ENCODE data around the gene PEPD. TPM values are rescaled to one million over a fixed set of nuclear protein-coding genes. Genes with fewer than 3 reads are reported as not detected.

The PEPD gene
- total and polyA plus RNA-seq, 4 donors: 48.2 to 186 (median 55.5) TPM

DNA sequence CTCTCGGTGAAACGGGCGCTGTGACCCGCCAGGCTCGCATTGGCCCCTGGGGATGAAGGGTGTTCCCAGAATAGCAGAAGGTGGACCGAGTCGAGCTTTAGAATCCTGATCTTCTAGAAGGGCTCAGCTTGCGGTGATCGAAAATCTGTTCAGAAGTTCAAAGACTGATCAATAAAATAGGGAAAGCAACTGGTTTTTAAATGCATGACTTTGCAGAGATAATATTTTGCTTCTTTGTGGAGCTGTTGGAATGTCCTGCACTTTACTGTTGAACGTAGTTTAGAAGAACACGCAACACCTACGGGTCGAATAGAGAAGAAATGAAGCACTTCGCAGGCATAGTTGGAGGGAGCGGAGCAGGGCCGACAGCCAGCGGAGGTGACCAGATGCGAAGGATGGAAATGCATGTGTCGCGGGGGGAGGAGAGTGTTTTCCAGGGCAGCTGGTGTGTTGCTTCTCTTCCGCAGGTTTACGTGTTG lies 147.3 kb downstream of the PEPD start:
- Histone ChIP-seq H3K27me3 (ENCODE audit: control insufficient read depth in 1 of 2, insufficient read depth in 2 of 2, low read length in 1 of 2) (no peaks in the 10 kb centered on the region), H3K27ac (ENCODE audit: low read depth in 1 of 2, low read length in 2 of 2) (peak overlapping the region; percentile 23 to 62), H3K36me3 (ENCODE audit: control insufficient read depth in 1 of 2, insufficient read depth in 2 of 2, low read length in 1 of 2) (peaks cover 0 to under 1% of the 10 kb centered on the region in 2 donors), H3K9me3 (ENCODE audit: control insufficient read depth, low read length) (no peaks in the 10 kb centered on the region), H3K4me3 (ENCODE audit: low read length in 2 of 2) (peak overlapping the region; percentile 65 to 87), H3K4me1 (ENCODE audit: control insufficient read depth in 1 of 2, insufficient read depth in 2 of 2, low read length in 2 of 2) (peaks cover 0 to 7% of the 10 kb centered on the region in 2 donors)
- DNase-seq (no peak), ATAC-seq (ENCODE audit: low FRiP score) (no peak)
- intact Hi-C loops (cut with DNase I): loop anchor here in 1 of 2 donors (5.0 to 10.0 kb wide), 2 partner anchors 197 to 1891 kb away; partner anchors contain the start of gene USF2
- 1 to 2% methylated on average over 22 of the region's 22 CpGs for WGBS, 2 donors

GRCh38 chr19:33373453-33374235 lies 147.9 kb downstream of the PEPD start, which contains the start of gene CEBPG:
Gene CEBPG (plus strand): TSS chr19:33373709. CDS start chr19:33379240, 5,531 bp downstream.
- H3K9me3 ChIP-seq (ENCODE audit: control insufficient read depth, low read length): no peaks in the 10 kb centered on the region
- intact Hi-C loops (cut with DNase I): loop anchor here in 1 of 2 donors (1.0 to 10.0 kb wide), 3 partner anchors 70 to 1891 kb away; partner anchors contain the start of gene USF2
- peaks cover 0 to 7% of the 10 kb centered on the region in 2 donors for H3K4me1 ChIP-seq (ENCODE audit: control insufficient read depth in 1 of 2, insufficient read depth in 2 of 2, low read length in 2 of 2)
- DNase-seq: peak; percentile 95 to 97
- H3K36me3 ChIP-seq (ENCODE audit: control insufficient read depth in 1 of 2, insufficient read depth in 2 of 2, low read length in 1 of 2): no peaks in the 10 kb centered on the region
- H3K27me3 ChIP-seq (ENCODE audit: control insufficient read depth in 1 of 2, insufficient read depth in 2 of 2, low read length in 1 of 2): no peaks in the 10 kb centered on the region
- peak within 1 kb of the TSS; percentile 62 to 83 for H3K27ac ChIP-seq (ENCODE audit: low read depth in 1 of 2, low read length in 2 of 2)
- ATAC-seq (ENCODE audit: low FRiP score): peak; percentile 99
- 0% methylated on average over 90 to 118 of the region's 118 CpGs for WGBS, 2 donors
- H3K4me3 ChIP-seq (ENCODE audit: low read length in 2 of 2): peak within 1 kb of the TSS; percentile 65 to 87

DNA sequence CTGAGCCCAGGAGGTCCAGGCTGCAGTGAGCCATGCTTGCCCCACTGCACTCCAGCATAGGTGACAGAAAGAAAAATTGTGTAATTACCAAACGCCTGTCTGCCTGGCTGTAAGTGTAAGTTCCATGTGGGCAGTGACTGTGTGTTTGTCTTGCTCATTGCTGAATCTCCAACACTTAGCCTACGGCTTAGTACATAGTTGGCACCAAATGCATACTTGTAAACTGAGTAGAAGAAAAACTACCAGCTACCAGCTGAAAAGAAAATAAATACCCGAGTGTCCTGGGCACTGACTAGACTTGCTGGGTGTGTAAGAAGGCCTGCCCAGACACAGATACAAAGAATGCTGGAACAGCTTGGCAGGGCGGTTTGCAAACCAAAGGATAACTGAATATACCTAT lies 150.8 kb downstream of the PEPD start:
- no peak for ATAC-seq (ENCODE audit: low FRiP score)

GRCh38 chr19:33368074-33368864 lies 153.3 kb downstream of the PEPD start:
- Histone ChIP-seq H3K9me3 (ENCODE audit: control insufficient read depth, low read length) (no peaks in the 10 kb centered on the region), H3K4me3 (ENCODE audit: low read length in 2 of 2) (no peak overlapping the region), H3K27me3 (ENCODE audit: control insufficient read depth in 1 of 2, insufficient read depth in 2 of 2, low read length in 1 of 2) (no peaks in the 10 kb centered on the region), H3K4me1 (ENCODE audit: control insufficient read depth in 1 of 2, insufficient read depth in 2 of 2, low read length in 2 of 2) (no peaks in the 10 kb centered on the region), H3K36me3 (ENCODE audit: control insufficient read depth in 1 of 2, insufficient read depth in 2 of 2, low read length in 1 of 2) (no peaks in the 10 kb centered on the region), H3K27ac (ENCODE audit: low read depth in 1 of 2, low read length in 2 of 2) (no peak overlapping the region)
- ATAC-seq (ENCODE audit: low FRiP score): no peak
- DNase-seq: no peak
- intact Hi-C loops (cut with DNase I): no loop called here
- 63 to 65% methylated on average over 5 of the region's 5 CpGs for WGBS, 2 donors

More for the DNA sequence above, 150.8 kb downstream of the PEPD start:
- Histone ChIP-seq H3K4me3 (ENCODE audit: low read length in 2 of 2) (no peak overlapping the region), H3K4me1 (ENCODE audit: control insufficient read depth in 1 of 2, insufficient read depth in 2 of 2, low read length in 2 of 2) (peaks cover 0 to 7% of the 10 kb centered on the region in 2 donors), H3K36me3 (ENCODE audit: control insufficient read depth in 1 of 2, insufficient read depth in 2 of 2, low read length in 1 of 2) (no peaks in the 10 kb centered on the region), H3K9me3 (ENCODE audit: control insufficient read depth, low read length) (no peaks in the 10 kb centered on the region), H3K27me3 (ENCODE audit: control insufficient read depth in 1 of 2, insufficient read depth in 2 of 2, low read length in 1 of 2) (no peaks in the 10 kb centered on the region), H3K27ac (ENCODE audit: low read depth in 1 of 2, low read length in 2 of 2) (no peak overlapping the region)
- 79 to 85% methylated on average over 4 of the region's 4 CpGs for WGBS, 2 donors
- intact Hi-C loops (cut with DNase I): loop anchor here in 1 of 2 donors (5.0 to 10.0 kb wide), 2 partner anchors 193 to 1894 kb away; partner anchors contain the start of gene USF2
- DNase-seq: no peak

DNA sequence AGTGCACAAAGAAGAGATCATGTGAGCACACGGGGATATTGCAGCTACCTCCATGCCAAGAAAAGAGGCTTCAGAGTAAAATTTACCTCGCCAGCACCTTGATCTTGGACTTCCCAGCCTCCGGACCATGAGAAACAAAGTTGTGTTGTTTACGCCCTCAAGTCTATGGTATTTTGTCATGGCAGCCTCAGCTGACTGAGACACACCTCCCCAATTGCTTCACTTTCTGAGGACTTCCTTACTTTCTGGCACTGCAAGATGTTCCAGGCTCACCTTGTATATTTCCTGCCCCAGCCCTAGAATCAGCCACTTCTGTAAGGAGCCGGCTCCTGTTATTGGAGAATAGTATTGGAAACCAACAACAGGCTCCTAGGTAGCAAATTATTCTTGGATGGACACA lies 154.7 kb downstream of the PEPD start:
- WGBS, 2 donors: 68 to 81% methylated on average over 5 of the region's 5 CpGs
- Histone ChIP-seq H3K4me3 (ENCODE audit: low read length in 2 of 2) (no peak overlapping the region), H3K27me3 (ENCODE audit: control insufficient read depth in 1 of 2, insufficient read depth in 2 of 2, low read length in 1 of 2) (no peaks in the 10 kb centered on the region), H3K27ac (ENCODE audit: low read depth in 1 of 2, low read length in 2 of 2) (no peak overlapping the region), H3K4me1 (ENCODE audit: control insufficient read depth in 1 of 2, insufficient read depth in 2 of 2, low read length in 2 of 2) (no peaks in the 10 kb centered on the region), H3K36me3 (ENCODE audit: control insufficient read depth in 1 of 2, insufficient read depth in 2 of 2, low read length in 1 of 2) (no peaks in the 10 kb centered on the region), H3K9me3 (ENCODE audit: control insufficient read depth, low read length) (no peaks in the 10 kb centered on the region)
- intact Hi-C loops (cut with DNase I): no loop called here
- DNase-seq: no peak
- no peak for ATAC-seq (ENCODE audit: low FRiP score)

DNA sequence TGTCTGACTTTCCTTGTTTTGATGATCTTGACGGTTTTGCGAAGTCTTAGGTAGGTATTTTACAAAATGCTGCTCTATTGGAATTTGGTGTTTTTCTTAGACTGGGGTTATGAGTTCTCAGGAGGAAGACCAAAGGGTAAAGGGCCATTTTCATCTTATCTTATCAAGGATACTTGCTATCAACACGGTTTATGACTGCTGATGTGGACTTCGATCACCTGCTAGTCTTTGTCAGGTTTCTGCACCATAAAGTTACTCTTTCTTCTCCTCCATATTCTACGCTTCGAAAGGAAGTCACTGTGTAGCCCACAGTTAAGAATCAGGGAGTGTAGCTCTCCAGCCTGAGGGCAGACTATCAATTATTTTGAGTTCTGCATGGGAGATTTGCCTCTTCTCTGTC lies 155.5 kb downstream of the PEPD start:
- Histone ChIP-seq H3K36me3 (ENCODE audit: control insufficient read depth in 1 of 2, insufficient read depth in 2 of 2, low read length in 1 of 2) (no peaks in the 10 kb centered on the region), H3K9me3 (ENCODE audit: control insufficient read depth, low read length) (no peaks in the 10 kb centered on the region), H3K27ac (ENCODE audit: low read depth in 1 of 2, low read length in 2 of 2) (no peak overlapping the region), H3K4me1 (ENCODE audit: control insufficient read depth in 1 of 2, insufficient read depth in 2 of 2, low read length in 2 of 2) (no peaks in the 10 kb centered on the region), H3K4me3 (ENCODE audit: low read length in 2 of 2) (no peak overlapping the region), H3K27me3 (ENCODE audit: control insufficient read depth in 1 of 2, insufficient read depth in 2 of 2, low read length in 1 of 2) (no peaks in the 10 kb centered on the region)
- intact Hi-C loops (cut with DNase I): no loop called here
- DNase-seq: no peak
- 70 to 84% methylated on average over 6 of the region's 6 CpGs for WGBS, 2 donors
- no peak for ATAC-seq (ENCODE audit: low FRiP score)

- intact Hi-C loops (cut with DNase I): no loop called here
- no peaks in the 10 kb centered on the region for H3K4me1 ChIP-seq (ENCODE audit: control insufficient read depth in 1 of 2, insufficient read depth in 2 of 2, low read length in 2 of 2)
- no peaks in the 10 kb centered on the region for H3K27me3 ChIP-seq (ENCODE audit: control insufficient read depth in 1 of 2, insufficient read depth in 2 of 2, low read length in 1 of 2)
- 71 to 78% methylated on average over 7 of the region's 7 CpGs for WGBS, 2 donors
- ATAC-seq (ENCODE audit: low FRiP score) (no peak), DNase-seq (no peak)
- H3K36me3 ChIP-seq (ENCODE audit: control insufficient read depth in 1 of 2, insufficient read depth in 2 of 2, low read length in 1 of 2): no peaks in the 10 kb centered on the region
- H3K27ac ChIP-seq (ENCODE audit: low read depth in 1 of 2, low read length in 2 of 2): no peak overlapping the region
- H3K4me3 ChIP-seq (ENCODE audit: low read length in 2 of 2): no peak overlapping the region
- no peaks in the 10 kb centered on the region for H3K9me3 ChIP-seq (ENCODE audit: control insufficient read depth, low read length)
Measured at GRCh38 chr19:33365691-33366090, 155.9 kb downstream of the PEPD start.

GRCh38 chr19:33363476-33363875 lies 158.1 kb downstream of the PEPD start:
- Histone ChIP-seq H3K9me3 (ENCODE audit: control insufficient read depth, low read length) (no peaks in the 10 kb centered on the region), H3K4me1 (ENCODE audit: control insufficient read depth in 1 of 2, insufficient read depth in 2 of 2, low read length in 2 of 2) (no peaks in the 10 kb centered on the region), H3K36me3 (ENCODE audit: control insufficient read depth in 1 of 2, insufficient read depth in 2 of 2, low read length in 1 of 2) (no peaks in the 10 kb centered on the region), H3K4me3 (ENCODE audit: low read length in 2 of 2) (no peak overlapping the region), H3K27ac (ENCODE audit: low read depth in 1 of 2, low read length in 2 of 2) (no peak overlapping the region), H3K27me3 (ENCODE audit: control insufficient read depth in 1 of 2, insufficient read depth in 2 of 2, low read length in 1 of 2) (no peaks in the 10 kb centered on the region)
- ATAC-seq (ENCODE audit: low FRiP score) (no peak), DNase-seq (no peak)
- intact Hi-C loops (cut with DNase I): no loop called here
- 79% methylated on average over 5 of the region's 5 CpGs for WGBS, 2 donors

Measured in aorta (tissue), 5 donors.